GM21529 (cell line): ENCODE measurements around the gene LAIR2.
A peak's percentile ranks its signal among the peaks of the same experiment; 100 is the strongest.

Experiments used
- ATAC-seq: cut with Tn5 transposase; IDR thresholded peaks from one replicate; pipeline ENCODE4 v1.9.1; 2021; ENCODE audit not compliant: unreplicated experiment

The LAIR2 gene

GRCh38 chr19:54502518-54503048, at the start of gene LAIR2:
Gene LAIR2, plus strand, starts transcription at chr19:54502831. Its CDS starts 88 bp downstream, at chr19:54502919.
- no peak for ATAC-seq

GRCh38 chr19:54453921-54454780, 48.5 kb upstream of the LAIR2 start:
- no peak for ATAC-seq

GRCh38 chr19:54454781-54455675, 47.6 kb upstream of the LAIR2 start:
- ATAC-seq, result no peak

GRCh38 chr19:54455786-54456422, 46.7 kb upstream of the LAIR2 start:
- ATAC-seq, result no peak

GRCh38 chr19:54456423-54457373, 45.9 kb upstream of the LAIR2 start:
- ATAC-seq, result no peak

GRCh38 chr19:54457773-54458647, 44.6 kb upstream of the LAIR2 start:
- ATAC-seq, result no peak

GRCh38 chr19:54458648-54459281, 43.9 kb upstream of the LAIR2 start:
- ATAC-seq, result no peak

GRCh38 chr19:54459282-54460229, 43.1 kb upstream of the LAIR2 start:
- no peak for ATAC-seq

- no peak for ATAC-seq
Observed at GRCh38 chr19:54460230-54461005, 42.2 kb upstream of the LAIR2 start.

GRCh38 chr19:54461210-54461609, 41.4 kb upstream of the LAIR2 start:
- no peak for ATAC-seq

GRCh38 chr19:54461613-54462012, 41.0 kb upstream of the LAIR2 start:
- no peak for ATAC-seq

GRCh38 chr19:54462047-54462654, 40.5 kb upstream of the LAIR2 start:
- ATAC-seq, result no peak

GRCh38 chr19:54462655-54463530, 39.7 kb upstream of the LAIR2 start:
- ATAC-seq, result peak; percentile 14

- ATAC-seq, result peak; percentile 57
Observed at GRCh38 chr19:54463531-54464043, 39.0 kb upstream of the LAIR2 start, which contains the start of gene LENG9. Gene LENG9, minus strand, starts transcription at chr19:54463778. Its CDS starts 252 bp downstream, at chr19:54463526.
